SJSA1 (cell line): Measurements from ENCODE around the gene CAPNS2. TPM values are rescaled to one million over a fixed set of nuclear protein-coding genes. Genes with fewer than 3 reads are reported as not detected.

Experiments used
- total RNA-seq: library from RNA; depleted of rRNA; stranded (reverse); fragments of >200 nt; shearing (Covaris generic); gene quantifications from 2 replicates; pipeline ENCODE4 v1.2.3, GENCODE V29; 2014; rRNA removed

Gene CAPNS2
- total RNA-seq, 1 experiment from 2014 or later = not detected

Other genes starting within 250 kb of the CAPNS2 start
- not detected in 2 replicates for gene IRX6, start 242.5 kb upstream of the CAPNS2 start, total RNA-seq
- 231 and 305 TPM in 2 replicates for gene MMP2, start 87.5 kb upstream of the CAPNS2 start, total RNA-seq
- gene LPCAT2, start 57.6 kb upstream of the CAPNS2 start, total RNA-seq = 0.47 TPM in 1 of 2 replicates, not detected in the other
- not detected in 2 replicates for gene SLC6A2, start 89.3 kb downstream of the CAPNS2 start, total RNA-seq